HG03064 (cell line): ENCODE measurements around the gene ADPRM.

Experiments used
- ATAC-seq: cut with Tn5 transposase; IDR thresholded peaks from one replicate; pipeline ENCODE4 v1.9.1; 2021; ENCODE audit warnings: low read depth; ENCODE audit not compliant: unreplicated experiment

ADPRM gene

GRCh38 chr17:10738521-10739258, 41.3 kb downstream of the ADPRM start:
- ATAC-seq = no peak

- no peak for ATAC-seq
These were observed 42.0 kb downstream of the ADPRM start for GRCh38 chr17:10739386-10739785.

GRCh38 chr17:10741416-10742135, 44.2 kb downstream of the ADPRM start:
- ATAC-seq = no peak

GRCh38 chr17:10742431-10742830, 45.0 kb downstream of the ADPRM start:
- no peak for ATAC-seq

- ATAC-seq = no peak
These were observed 46.1 kb downstream of the ADPRM start for GRCh38 chr17:10743316-10744009.

DNA sequence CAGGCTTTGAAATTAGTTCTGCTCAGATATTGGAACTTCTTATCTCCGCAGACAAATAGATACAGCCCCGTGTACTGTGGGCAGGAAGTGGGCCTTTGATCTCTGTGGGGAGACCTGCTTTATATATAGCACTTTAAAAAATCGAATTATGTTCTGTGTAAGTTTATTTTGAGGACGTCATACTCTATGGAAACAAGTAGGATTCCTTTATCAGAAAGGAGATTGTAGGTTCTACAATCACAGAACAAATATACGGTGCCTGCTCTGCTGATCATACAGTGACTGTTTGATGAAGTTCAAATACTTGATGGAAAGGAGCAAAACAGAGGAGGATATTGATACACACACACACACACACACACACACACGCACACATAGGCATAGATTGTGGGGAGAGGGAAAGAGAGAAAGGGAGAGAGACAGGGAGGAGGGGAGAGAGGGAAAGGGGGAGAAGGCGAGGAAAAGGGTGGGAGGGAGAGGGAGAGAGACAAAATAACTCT, 47.2 kb downstream of the ADPRM start:
- no peak for ATAC-seq

DNA sequence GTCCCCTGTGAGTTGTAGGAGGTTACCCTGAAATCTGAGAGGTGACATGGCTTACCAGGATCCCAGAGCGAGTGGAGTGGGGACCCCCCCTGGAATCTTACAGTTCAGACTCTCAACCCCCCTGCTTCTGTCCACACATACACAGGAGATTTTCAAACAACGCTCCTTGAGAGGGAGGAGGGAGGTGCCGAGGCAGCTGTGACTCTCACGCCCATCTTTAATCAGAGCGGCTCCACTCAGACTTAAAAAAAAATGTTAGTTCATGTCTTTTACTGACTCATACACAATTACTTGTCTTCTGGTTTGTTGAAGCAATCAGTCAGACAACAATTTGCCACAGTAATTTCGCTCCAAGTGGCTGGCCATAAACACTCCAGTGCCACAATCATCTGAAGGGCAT, 47.8 kb downstream of the ADPRM start:
- ATAC-seq = no peak

- no peak for ATAC-seq
These were observed 51.3 kb downstream of the ADPRM start for GRCh38 chr17:10748531-10749181.

GRCh38 chr17:10750210-10750609, 52.8 kb downstream of the ADPRM start:
- ATAC-seq = no peak

DNA sequence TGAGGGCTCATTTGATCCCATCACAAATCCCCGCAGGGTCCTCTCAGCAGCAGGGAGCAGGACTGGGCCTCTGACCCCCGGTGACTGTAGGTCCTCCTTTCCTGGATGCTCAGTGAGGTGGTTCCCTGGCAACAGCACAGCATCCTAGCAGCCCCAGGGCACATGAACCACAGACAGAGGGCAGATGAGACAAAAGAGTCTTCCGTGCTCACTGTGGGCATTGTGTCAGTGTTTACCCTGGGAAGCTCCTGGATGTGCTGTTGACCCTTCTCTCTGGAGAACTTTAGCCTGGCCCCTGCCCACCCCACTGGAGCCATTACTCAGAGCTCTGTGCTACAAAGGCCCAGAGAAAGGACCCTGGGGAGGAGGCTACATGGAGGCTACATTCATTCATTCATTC, 54.2 kb downstream of the ADPRM start:
- no peak for ATAC-seq

GRCh38 chr17:10752696-10753095, 55.3 kb downstream of the ADPRM start:
- ATAC-seq = no peak

DNA sequence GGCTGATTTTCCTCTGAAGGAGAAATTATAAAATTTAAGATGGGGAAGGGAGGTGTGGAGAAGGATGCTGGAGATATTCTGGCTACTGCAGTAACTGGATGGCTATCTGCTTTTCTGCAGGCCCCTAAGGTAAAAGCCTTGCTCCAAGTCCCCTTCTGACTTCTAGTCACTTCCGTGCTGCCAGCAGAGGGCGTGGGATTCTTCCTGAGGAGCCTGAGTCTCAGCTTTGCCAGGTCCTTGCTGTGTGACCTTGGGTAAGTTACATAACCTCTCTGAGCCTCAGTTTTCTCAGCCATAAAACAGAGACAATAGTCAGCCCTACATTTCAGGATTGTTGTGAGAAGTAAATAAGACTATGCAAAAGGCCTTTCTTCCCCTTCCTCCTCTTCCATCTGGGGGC, 56.7 kb downstream of the ADPRM start:
- no peak for ATAC-seq

DNA sequence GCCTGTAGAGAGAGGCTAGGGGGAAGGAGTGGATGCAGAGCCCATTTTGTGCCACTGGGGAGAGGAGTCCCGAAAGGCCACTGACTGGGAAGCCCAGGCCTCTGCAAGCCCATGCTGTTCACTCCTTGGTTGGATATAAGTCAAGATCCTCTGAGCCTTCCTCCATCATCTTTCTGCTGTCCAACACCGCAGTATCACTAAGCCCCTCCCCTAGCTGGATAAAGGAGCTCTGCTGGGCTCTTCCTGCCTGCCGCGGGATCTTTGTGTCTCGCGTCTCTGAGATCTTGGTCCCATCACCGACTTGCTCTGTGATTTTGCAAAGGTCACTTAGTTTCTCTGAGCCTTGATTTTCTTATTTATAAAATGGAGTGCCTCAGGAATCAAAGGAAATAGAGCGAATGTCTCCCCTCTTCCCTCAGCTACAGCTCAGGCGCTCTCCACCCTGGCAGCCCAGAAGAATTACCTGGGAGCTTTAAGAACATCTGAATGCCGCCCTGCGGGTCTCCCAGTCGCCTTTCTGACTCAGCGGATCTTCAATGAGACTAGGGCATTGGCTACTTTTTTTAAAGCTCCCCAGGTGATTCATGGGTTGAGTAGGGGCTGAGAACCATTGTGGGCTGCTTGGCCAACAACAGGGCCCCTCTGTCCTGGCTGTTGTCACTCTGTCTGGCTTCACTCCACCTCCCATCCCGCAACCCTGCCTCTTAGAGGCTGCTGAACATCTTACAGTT, 57.6 kb downstream of the ADPRM start:
- no peak for ATAC-seq

- ATAC-seq = no peak
These were observed 58.3 kb downstream of the ADPRM start for GRCh38 chr17:10755592-10756127.

DNA sequence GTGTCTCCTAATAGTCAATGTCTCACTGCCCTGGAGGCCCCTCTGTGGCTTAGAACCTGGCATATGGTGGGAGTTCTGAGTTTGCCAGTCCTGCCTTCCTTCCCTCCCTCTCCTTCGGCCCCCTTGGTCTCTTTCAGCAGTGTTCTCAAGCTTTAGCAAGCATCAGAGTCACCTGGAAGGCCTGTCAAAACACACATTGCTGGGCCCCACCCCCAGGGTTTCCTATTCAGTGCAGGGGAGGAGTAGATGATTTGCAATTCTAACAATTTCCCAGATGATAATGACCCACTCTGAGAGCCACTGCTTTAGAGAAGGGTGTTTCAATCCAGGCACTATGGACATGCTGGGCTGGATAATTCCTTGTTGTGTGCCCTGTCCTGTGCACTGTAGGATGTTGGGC, 58.8 kb downstream of the ADPRM start:
- no peak for ATAC-seq

DNA sequence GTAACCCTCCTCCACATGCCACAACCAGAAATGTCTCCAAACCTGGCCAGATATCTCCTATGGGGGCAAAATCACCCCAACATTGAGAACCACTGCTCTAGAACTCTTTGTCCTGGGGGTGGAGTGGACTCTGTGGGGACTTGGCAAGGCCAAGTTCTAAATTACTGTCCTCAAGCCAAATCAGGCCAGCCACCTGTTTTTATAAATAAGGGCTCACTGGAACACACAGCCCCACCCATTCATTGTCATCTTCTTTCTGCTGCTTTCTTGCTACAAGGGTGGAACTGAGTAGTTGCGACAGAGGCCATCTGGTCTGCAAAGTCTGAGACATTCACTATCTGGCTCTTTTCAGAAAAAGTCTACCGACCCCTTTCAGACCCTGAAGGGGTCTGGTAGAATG, 59.2 kb downstream of the ADPRM start:
- ATAC-seq = no peak

DNA sequence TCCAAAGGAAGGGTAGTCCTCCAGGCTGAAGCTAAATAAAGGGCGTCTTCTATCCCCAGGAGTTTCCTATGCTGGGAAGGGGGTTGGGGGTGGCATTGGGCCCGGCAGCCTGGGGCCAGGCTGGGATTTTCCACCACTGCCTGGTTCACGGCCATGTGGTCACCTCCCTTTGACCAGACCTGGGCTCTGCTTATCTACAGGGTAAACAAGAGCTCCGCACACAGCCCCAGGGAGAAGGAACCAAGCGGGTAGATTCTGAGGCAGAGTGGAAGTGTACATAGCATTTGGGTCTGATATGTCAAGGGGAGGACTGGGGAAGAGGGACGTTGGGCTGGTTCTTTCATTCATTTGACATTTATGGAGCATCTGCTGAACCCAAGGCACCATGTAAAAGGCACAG, 59.7 kb downstream of the ADPRM start:
- no peak for ATAC-seq

DNA sequence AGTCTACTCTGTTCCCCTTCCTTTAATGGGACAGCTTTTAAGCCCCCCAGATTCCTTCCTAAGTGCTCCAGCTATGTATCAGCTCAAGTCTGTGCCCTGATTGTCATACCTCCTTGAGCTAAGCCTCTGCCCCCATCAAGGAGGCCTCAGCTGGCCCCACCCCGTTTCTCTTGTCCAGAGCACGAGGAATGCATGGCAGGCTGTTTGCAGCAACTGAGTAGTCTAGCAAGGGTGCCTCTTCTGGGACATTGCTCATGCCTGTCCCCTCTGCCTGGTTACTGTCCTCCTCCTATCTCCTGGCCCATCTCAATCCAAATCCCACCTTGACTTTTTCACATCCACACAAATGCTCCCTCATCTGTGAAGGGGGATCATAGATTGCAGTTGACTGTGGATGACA, 60.3 kb downstream of the ADPRM start:
- no peak for ATAC-seq

- ATAC-seq = no peak
These were observed 60.7 kb downstream of the ADPRM start for GRCh38 chr17:10758062-10758461.
